Measurements from ENCODE around the gene TMEM184B.

The TMEM184B gene

DNA sequence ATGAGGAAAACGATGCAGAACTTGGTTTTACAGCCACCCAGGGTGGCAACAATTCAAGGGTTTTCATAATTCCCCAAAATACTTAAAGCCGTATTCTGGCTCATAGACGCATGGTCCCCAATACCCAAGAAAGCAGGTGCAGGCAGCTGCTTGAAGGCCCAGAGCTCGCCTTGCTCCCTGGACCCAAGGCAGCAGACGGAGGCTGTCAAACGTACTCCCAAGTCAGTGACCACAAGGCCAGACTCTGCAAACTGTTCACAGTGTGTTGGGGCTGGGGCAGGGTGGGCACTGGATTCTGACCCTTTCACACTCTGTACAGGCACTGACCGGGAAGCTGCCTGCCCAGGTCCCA lies 21.5 kb downstream of the TMEM184B start:
- Histone ChIP-seq H3K4me3 (ENCODE audit: low read length, poor library complexity, severe bottlenecking) (no peak overlapping the region), H2AFZ (ENCODE audit: low read length) (no peak overlapping the region), H3K4me1 (ENCODE audit: insufficient read depth, low read length, poor library complexity, severe bottlenecking) (no peaks in the 10 kb centered on the region), H3K27me3 (ENCODE audit: insufficient read depth, low read length, poor library complexity, severe bottlenecking) (no peaks in the 10 kb centered on the region), H3K79me2 (ENCODE audit: insufficient read depth, low read length) (no peaks in the 10 kb centered on the region), H3F3A (ENCODE audit: low read depth) (no peaks in the 10 kb centered on the region), H3K4me2 (ENCODE audit: low read depth, low read length, poor library complexity, severe bottlenecking) (no peak overlapping the region), H3K9me3 (ENCODE audit: insufficient read depth, low read depth, low read length) (no peaks in the 10 kb centered on the region), H3K9me2 (replicated peaks; ENCODE audit: low read depth, low read length) (no peaks in the 10 kb centered on the region), H3K9ac (ENCODE audit: low read depth, low read length, poor library complexity, severe bottlenecking) (no peak overlapping the region), H4K20me1 (ENCODE audit: insufficient read depth, low read length, poor library complexity, severe bottlenecking) (no peaks in the 10 kb centered on the region), H3K36me3 (ENCODE audit: insufficient read depth, low read length) (peaks cover 2% of the 10 kb centered on the region; the same call in 1 of the 2 replicates)
- TF ChIP-seq EZH2phosphoT487 (IDR thresholded peaks at IDR 0.05; ENCODE audit: borderline replicate concordance): no peak
- TF ChIP-seq, protein P1, sequence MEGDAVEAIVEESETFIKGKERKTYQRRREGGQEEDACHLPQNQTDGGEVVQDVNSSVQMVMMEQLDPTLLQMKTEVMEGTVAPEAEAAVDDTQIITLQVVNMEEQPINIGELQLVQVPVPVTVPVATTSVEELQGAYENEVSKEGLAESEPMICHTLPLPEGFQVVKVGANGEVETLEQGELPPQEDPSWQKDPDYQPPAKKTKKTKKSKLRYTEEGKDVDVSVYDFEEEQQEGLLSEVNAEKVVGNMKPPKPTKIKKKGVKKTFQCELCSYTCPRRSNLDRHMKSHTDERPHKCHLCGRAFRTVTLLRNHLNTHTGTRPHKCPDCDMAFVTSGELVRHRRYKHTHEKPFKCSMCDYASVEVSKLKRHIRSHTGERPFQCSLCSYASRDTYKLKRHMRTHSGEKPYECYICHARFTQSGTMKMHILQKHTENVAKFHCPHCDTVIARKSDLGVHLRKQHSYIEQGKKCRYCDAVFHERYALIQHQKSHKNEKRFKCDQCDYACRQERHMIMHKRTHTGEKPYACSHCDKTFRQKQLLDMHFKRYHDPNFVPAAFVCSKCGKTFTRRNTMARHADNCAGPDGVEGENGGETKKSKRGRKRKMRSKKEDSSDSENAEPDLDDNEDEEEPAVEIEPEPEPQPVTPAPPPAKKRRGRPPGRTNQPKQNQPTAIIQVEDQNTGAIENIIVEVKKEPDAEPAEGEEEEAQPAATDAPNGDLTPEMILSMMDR (conservative IDR thresholded peaks at IDR 0.05; ENCODE audit: low read length): no peak

DNA sequence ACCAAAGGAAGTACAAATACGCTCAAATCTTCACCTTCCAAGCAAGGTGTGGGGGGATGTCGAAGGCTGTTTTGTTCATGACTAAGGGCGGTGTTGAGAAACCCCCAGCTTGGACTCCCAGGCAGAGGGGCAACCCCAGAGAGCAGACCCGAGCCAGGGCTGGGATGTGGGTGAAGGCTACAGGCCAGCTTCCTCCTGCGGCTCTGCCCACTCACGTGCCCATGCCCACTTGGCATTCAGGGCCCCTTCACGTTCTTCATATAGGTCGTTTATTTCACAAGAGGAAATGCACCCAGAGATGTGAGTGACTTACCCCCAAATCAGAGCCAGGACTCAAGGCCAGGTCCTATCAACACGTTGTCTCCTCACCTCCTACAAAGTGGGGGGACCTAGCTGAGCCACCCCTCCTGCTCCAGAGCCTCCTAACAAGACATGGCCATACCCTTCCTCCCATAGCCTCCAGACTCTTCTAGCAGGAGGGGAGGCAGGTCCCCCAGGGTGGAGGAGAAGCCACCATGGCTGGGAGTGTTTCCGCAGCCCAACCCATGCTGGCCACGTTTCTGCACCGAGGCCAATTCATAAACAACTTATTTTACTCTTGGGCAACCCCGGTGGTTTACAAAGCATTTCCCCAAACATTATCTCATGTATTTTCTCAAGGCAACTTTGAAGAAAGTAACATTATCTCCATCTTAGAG lies 22.0 kb downstream of the TMEM184B start:
- Histone ChIP-seq H3K27me3 (ENCODE audit: insufficient read depth, low read length, poor library complexity, severe bottlenecking) (no peaks in the 10 kb centered on the region), H3K4me3 (ENCODE audit: low read length, poor library complexity, severe bottlenecking) (no peak overlapping the region), H3K4me1 (ENCODE audit: insufficient read depth, low read length, poor library complexity, severe bottlenecking) (no peaks in the 10 kb centered on the region), H3K9ac (ENCODE audit: low read depth, low read length, poor library complexity, severe bottlenecking) (no peak overlapping the region), H3K9me2 (replicated peaks; ENCODE audit: low read depth, low read length) (no peaks in the 10 kb centered on the region), H3K9me3 (ENCODE audit: insufficient read depth, low read depth, low read length) (no peaks in the 10 kb centered on the region), H2AFZ (ENCODE audit: low read length) (no peak overlapping the region), H3K4me2 (ENCODE audit: low read depth, low read length, poor library complexity, severe bottlenecking) (no peak overlapping the region), H3K79me2 (ENCODE audit: insufficient read depth, low read length) (no peaks in the 10 kb centered on the region), H3F3A (ENCODE audit: low read depth) (no peaks in the 10 kb centered on the region), H3K36me3 (ENCODE audit: insufficient read depth, low read length) (peaks cover 8% of the 10 kb centered on the region; the same call in 1 of the 2 replicates), H4K20me1 (ENCODE audit: insufficient read depth, low read length, poor library complexity, severe bottlenecking) (no peaks in the 10 kb centered on the region)
- TF ChIP-seq EZH2phosphoT487 (IDR thresholded peaks at IDR 0.05; ENCODE audit: borderline replicate concordance): no peak

DNA sequence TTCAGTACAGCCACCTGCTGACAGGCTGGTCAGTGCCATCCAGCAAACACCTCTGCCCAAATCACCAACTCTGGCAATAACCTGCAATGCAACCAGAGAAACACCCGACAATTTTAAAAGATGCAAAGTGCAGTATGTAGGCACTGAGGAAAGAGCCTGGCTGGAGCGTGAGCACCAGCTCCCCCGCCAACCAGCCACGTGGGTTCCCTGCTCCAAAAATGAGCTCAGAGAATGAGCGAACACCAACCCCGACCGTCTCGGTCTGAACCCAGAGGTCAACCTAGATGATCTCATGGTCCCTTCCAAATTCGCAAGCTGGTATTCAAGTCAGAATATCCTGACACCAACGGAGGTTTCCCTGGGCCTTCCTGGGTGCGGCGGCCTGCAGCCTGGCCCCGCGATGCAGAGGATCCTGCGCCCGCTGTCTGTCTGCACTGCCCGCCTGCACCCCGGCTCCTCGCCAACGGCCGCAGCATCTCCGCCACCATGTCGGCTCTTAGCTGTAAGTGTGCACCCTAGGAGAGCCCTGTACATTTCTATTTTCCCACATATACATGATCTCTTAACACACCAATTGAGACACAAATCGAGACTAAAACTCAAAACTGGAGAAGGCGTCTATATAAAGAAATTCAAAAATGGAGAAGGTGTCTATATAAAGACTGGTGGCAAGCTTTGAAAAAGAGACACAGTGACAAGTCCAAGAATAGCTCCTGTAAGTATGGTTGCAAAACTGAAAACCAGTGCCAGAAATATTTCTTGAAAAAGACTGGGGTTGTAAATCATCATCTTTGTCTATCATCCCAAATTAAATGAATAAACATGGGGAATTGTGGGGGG lies 22.8 kb downstream of the TMEM184B start:
- no peak overlapping the region for H3K9ac ChIP-seq (ENCODE audit: low read depth, low read length, poor library complexity, severe bottlenecking)
- no peaks in the 10 kb centered on the region for H3K27me3 ChIP-seq (ENCODE audit: insufficient read depth, low read length, poor library complexity, severe bottlenecking)
- no peak overlapping the region for H2AFZ ChIP-seq (ENCODE audit: low read length)
- no peaks in the 10 kb centered on the region for H3F3A ChIP-seq (ENCODE audit: low read depth)
- no peak for TF ChIP-seq EZH2phosphoT487 (IDR thresholded peaks at IDR 0.05; ENCODE audit: borderline replicate concordance)
- TF ChIP-seq, protein P1 (conservative IDR thresholded peaks at IDR 0.05; ENCODE audit: low read length): no peak
- H3K4me1 ChIP-seq (ENCODE audit: insufficient read depth, low read length, poor library complexity, severe bottlenecking): no peaks in the 10 kb centered on the region
- no peaks in the 10 kb centered on the region for H3K79me2 ChIP-seq (ENCODE audit: insufficient read depth, low read length)
- H3K9me2 ChIP-seq (replicated peaks; ENCODE audit: low read depth, low read length): no peaks in the 10 kb centered on the region
- peaks cover 8% of the 10 kb centered on the region; the same call in 1 of the 2 replicates for H3K36me3 ChIP-seq (ENCODE audit: insufficient read depth, low read length)
- H3K9me3 ChIP-seq (ENCODE audit: insufficient read depth, low read depth, low read length): no peaks in the 10 kb centered on the region
- H4K20me1 ChIP-seq (ENCODE audit: insufficient read depth, low read length, poor library complexity, severe bottlenecking): no peaks in the 10 kb centered on the region
- H3K4me2 ChIP-seq (ENCODE audit: low read depth, low read length, poor library complexity, severe bottlenecking): no peak overlapping the region
- H3K4me3 ChIP-seq (ENCODE audit: low read length, poor library complexity, severe bottlenecking): no peak overlapping the region

Data from Loucy (cell line).